ENCODE results near the gene KDM2A. TPM values are rescaled to one million over a fixed set of nuclear protein-coding genes. Genes with fewer than 3 reads are reported as not detected.

The KDM2A gene
- total RNA-seq, 2 donors from 2014 or later, result 27.7 to 37.3 TPM

- Histone ChIP-seq H3K9me3 (no peaks in the 10 kb centered on the region), H3K4me1 (peaks cover 0 to 71% of the 10 kb centered on the region in 2 donors), H3K27me3 (no peaks in the 10 kb centered on the region), H3K27ac (peak overlapping the region; percentile 66 to 70), H3K36me3 (peaks cover 4% of the 10 kb centered on the region), H3K4me3 (peak overlapping the region; percentile 9 to 12)
- no peak for DNase-seq (ENCODE audit: low spot score)
- peak; percentile 66 to 76 for TF ChIP-seq CTCF (IDR thresholded peaks at IDR 0.05)
Observed at GRCh38 chr11:67265633-67266448, 146.8 kb downstream of the KDM2A start.

GRCh38 chr11:67266449-67267187 lies 147.6 kb downstream of the KDM2A start, which contains the start of gene GRK2:
GRK2 (plus strand) TSS chr11:67266473; CDS start chr11:67266700, 227 bp downstream.
- Histone ChIP-seq H3K4me1 (peaks cover 0 to 72% of the 10 kb centered on the region in 2 donors), H3K27ac (peak within 1 kb of the TSS; percentile 73 to 90), H3K4me3 (peak within 1 kb of the TSS; percentile 82 to 94), H3K36me3 (peaks cover 4% of the 10 kb centered on the region), H3K27me3 (no peaks in the 10 kb centered on the region), H3K9me3 (no peaks in the 10 kb centered on the region)
- TF ChIP-seq CTCF (IDR thresholded peaks at IDR 0.05), result no peak
- DNase-seq (ENCODE audit: low spot score), result no peak

- DNase-seq (ENCODE audit: low spot score), result no peak
- peak overlapping the region; percentile 82 to 94 for H3K4me3 ChIP-seq
- no peaks in the 10 kb centered on the region for H3K27me3 ChIP-seq
- H3K4me1 ChIP-seq, result peaks cover 0 to 73% of the 10 kb centered on the region in 2 donors
- H3K36me3 ChIP-seq, result peaks cover 4% of the 10 kb centered on the region
- H3K9me3 ChIP-seq, result no peaks in the 10 kb centered on the region
- H3K27ac ChIP-seq, result peak overlapping the region; percentile 73 to 90
- TF ChIP-seq CTCF (IDR thresholded peaks at IDR 0.05), result no peak
Observed at GRCh38 chr11:67267188-67268080, 148.4 kb downstream of the KDM2A start.

- no peaks in the 10 kb centered on the region for H3K9me3 ChIP-seq
- H3K27ac ChIP-seq, result peak overlapping the region; percentile 73 to 90
- peak overlapping the region in 1 of 2 donors; percentile 94 for H3K4me3 ChIP-seq
- peaks cover 4% of the 10 kb centered on the region for H3K36me3 ChIP-seq
- no peak for DNase-seq (ENCODE audit: low spot score)
- TF ChIP-seq CTCF (IDR thresholded peaks at IDR 0.05), result no peak
- peaks cover 0 to 73% of the 10 kb centered on the region in 2 donors for H3K4me1 ChIP-seq
- no peaks in the 10 kb centered on the region for H3K27me3 ChIP-seq
Observed at GRCh38 chr11:67268081-67268961, 149.3 kb downstream of the KDM2A start.

- no peak for DNase-seq (ENCODE audit: low spot score)
Observed at GRCh38 chr11:67268962-67269268, 149.9 kb downstream of the KDM2A start.

More at GRCh38 chr11:67268962-67269268, 149.9 kb downstream of the KDM2A start:
- peak overlapping the region in 1 of 2 donors; percentile 94 for H3K4me3 ChIP-seq
- H3K9me3 ChIP-seq, result no peaks in the 10 kb centered on the region
- peak overlapping the region; percentile 59 to 73 for H3K27ac ChIP-seq
- peaks cover 4% of the 10 kb centered on the region for H3K36me3 ChIP-seq
- H3K27me3 ChIP-seq, result no peaks in the 10 kb centered on the region
- H3K4me1 ChIP-seq, result peaks cover 0 to 76% of the 10 kb centered on the region in 2 donors
- no peak for TF ChIP-seq CTCF (IDR thresholded peaks at IDR 0.05)

Data from right atrium auricular region (tissue), 2 donors.